Mucosa of descending colon (tissue), 3 donors: ENCODE measurements around the gene TDRD1. TPM values are rescaled to one million over a fixed set of nuclear protein-coding genes. Genes with fewer than 3 reads are reported as not detected.

Experiments
- ATAC-seq: fragments of 200-7000 bp; cut with Tn5 transposase; one replicate; pipeline ENCODE4 v1.9.1; 2020; ENCODE audit warnings: mild to moderate bottlenecking, moderate library complexity
- DNase-seq, 3 donors: peaks; one replicate each; pipeline ENCODE4 v3.0.0-alpha.2; 2020
- H3K36me3 ChIP-seq: fragments of 200-600 bp; one replicate; pipeline ENCODE4 v1.8.0; 2021; ENCODE audit warnings: low read depth, mild to moderate bottlenecking
- H3K4me1 ChIP-seq: fragments of 200-600 bp; one replicate; pipeline ENCODE4 v1.8.0; 2021; ENCODE audit warnings: low read depth, mild to moderate bottlenecking
- H3K4me3 ChIP-seq: fragments of 200-600 bp; one replicate; pipeline ENCODE4 v1.8.0; 2021; ENCODE audit warnings: mild to moderate bottlenecking
- H3K9me3 ChIP-seq: fragments of 200-600 bp; one replicate; pipeline ENCODE4 v1.8.0; 2021; ENCODE audit warnings: mild to moderate bottlenecking
- intact Hi-C, 2 donors: fragments of 100-400 bp; cut with DNase I in 1 of 2; cut with micrococcal nuclease in 1 of 2; formaldehyde crosslinking; loops; one replicate each; pipeline versions ENCODE4 v1.11.0 to v1.11.1; 2022; cut with DNase I, micrococcal nuclease
- total RNA-seq, 3 donors: library from RNA; stranded (reverse); fragmentation: NEBNext Ultra II Directional in 2 of 3; extraction: Animal tissue kit (Norgen Biotek cat#: 25700) in 2 of 3; gene quantifications; one replicate each; pipeline versions ENCODE4 v1.2.1 to v1.2.4, GENCODE V29; 2021 to 2023
- TF ChIP-seq, protein P1 (sequence below): fragments of 200-600 bp; IDR thresholded peaks from one replicate; pipeline ENCODE4 v1.8.0; 2022; ENCODE audit warnings: antibody characterized with exemption, mild to moderate bottlenecking
- donor health status: DM: no; HTN: no; CAD: no; lungs with moderate emphysema.
- donor health status: DM: no; HTN: no; CAD: no.
- donor health status: DM: no; HTN: yes; CAD: no.

Gene TDRD1
- total RNA-seq, 3 donors from 2014 or later: 0.06 to 1.7 (median 0.09) TPM

DNA sequence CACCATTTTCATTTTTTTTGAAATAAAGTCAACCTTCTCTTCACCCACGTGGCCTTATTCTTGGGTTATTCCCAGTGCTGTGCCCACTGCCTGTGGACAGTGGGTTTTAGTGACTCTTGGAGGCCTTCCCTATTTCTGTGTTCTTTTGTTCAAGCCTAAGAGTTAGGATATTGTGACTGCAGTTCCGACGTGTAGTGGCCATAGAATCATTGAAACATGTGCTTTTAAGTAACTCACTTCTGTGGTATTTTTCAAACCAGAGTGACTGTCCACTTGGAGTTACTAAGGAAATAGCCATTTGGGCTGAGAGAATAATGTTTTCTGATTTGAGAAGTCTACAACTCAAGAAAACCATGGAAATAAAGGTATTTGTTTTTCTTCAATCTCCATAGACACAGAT lies 23.7 kb downstream of the TDRD1 start:
- H3K9me3 ChIP-seq: no peaks in the 10 kb centered on the region
- TF ChIP-seq, protein P1, sequence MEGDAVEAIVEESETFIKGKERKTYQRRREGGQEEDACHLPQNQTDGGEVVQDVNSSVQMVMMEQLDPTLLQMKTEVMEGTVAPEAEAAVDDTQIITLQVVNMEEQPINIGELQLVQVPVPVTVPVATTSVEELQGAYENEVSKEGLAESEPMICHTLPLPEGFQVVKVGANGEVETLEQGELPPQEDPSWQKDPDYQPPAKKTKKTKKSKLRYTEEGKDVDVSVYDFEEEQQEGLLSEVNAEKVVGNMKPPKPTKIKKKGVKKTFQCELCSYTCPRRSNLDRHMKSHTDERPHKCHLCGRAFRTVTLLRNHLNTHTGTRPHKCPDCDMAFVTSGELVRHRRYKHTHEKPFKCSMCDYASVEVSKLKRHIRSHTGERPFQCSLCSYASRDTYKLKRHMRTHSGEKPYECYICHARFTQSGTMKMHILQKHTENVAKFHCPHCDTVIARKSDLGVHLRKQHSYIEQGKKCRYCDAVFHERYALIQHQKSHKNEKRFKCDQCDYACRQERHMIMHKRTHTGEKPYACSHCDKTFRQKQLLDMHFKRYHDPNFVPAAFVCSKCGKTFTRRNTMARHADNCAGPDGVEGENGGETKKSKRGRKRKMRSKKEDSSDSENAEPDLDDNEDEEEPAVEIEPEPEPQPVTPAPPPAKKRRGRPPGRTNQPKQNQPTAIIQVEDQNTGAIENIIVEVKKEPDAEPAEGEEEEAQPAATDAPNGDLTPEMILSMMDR: no peak
- no peaks in the 10 kb centered on the region for H3K36me3 ChIP-seq
- DNase-seq (no peak), ATAC-seq (no peak)
- intact Hi-C loops: no loop called here
- no peaks in the 10 kb centered on the region for H3K4me1 ChIP-seq
- no peak overlapping the region for H3K4me3 ChIP-seq

DNA sequence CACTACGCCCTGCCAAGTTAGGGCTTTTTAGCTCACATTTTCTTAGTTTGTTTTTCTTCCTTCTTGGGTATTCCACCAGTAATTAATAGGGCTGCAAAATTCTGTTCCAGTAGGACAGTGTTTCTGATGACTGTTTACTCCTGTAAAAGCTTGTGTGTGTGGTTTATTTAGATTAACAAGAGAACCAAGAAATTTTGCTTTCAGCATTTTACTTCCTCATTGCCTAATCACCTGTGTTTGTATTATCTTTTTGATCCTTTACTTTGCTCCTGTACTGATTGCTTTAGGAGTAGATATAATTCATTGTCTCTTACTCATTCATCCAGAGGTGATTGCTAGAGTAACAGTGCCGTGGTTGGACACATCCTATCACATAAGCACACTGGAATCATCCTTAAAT lies 27.7 kb downstream of the TDRD1 start:
- no peaks in the 10 kb centered on the region for H3K4me1 ChIP-seq
- H3K9me3 ChIP-seq: no peaks in the 10 kb centered on the region
- ATAC-seq (peak; percentile 54), DNase-seq (no peak)
- H3K4me3 ChIP-seq: no peak overlapping the region
- TF ChIP-seq, protein P1: no peak
- intact Hi-C loops: no loop called here
- H3K36me3 ChIP-seq: no peaks in the 10 kb centered on the region

DNA sequence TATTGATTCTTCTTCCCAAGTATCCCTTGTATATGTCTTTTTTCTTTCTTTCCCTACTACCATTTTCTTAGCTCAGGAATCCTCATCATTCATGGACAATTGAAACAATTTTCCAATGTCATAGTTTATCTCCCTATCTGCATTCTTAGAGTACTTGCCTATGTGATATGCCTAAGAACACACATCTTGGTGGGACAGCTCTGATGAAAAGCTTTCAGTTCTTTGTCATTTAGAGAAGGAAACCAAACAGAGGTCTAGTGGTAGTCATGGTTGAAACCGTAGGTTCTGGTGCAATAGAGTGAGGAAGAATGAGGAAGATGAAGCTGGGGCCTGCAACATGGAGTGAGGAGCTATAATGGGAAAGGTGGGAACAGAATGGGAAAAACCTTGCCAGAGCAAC lies 28.2 kb downstream of the TDRD1 start:
- TF ChIP-seq, protein P1: no peak
- no peak for DNase-seq
- no peak for ATAC-seq

DNA sequence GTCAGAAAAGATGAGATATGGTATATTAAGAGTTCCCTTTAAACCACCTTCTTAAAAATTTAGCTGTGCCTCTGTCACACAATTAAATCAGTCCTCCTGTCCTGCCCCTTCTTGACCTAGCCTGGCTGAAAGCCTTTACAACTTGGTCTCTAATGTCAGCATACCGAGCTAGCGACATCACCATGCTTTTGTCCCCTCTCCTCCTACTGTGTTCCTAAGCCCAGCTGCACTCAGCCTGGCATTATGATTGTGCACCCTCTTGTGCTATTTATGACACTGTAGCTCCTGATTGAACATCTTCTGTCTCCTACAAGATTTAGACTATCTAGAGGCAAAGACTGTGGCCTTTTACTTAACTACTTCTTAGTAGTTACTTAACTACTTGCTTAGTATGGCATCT lies 29.2 kb downstream of the TDRD1 start:
- H3K4me1 ChIP-seq: no peaks in the 10 kb centered on the region
- intact Hi-C loops: no loop called here
- ATAC-seq (no peak), DNase-seq (no peak)
- H3K36me3 ChIP-seq: no peaks in the 10 kb centered on the region
- H3K9me3 ChIP-seq: no peaks in the 10 kb centered on the region
- TF ChIP-seq, protein P1: no peak
- no peak overlapping the region for H3K4me3 ChIP-seq

More for the DNA sequence above, 28.2 kb downstream of the TDRD1 start:
- Histone ChIP-seq H3K4me1 (no peaks in the 10 kb centered on the region), H3K4me3 (no peak overlapping the region), H3K36me3 (no peaks in the 10 kb centered on the region), H3K9me3 (no peaks in the 10 kb centered on the region)
- intact Hi-C loops: no loop called here

DNA sequence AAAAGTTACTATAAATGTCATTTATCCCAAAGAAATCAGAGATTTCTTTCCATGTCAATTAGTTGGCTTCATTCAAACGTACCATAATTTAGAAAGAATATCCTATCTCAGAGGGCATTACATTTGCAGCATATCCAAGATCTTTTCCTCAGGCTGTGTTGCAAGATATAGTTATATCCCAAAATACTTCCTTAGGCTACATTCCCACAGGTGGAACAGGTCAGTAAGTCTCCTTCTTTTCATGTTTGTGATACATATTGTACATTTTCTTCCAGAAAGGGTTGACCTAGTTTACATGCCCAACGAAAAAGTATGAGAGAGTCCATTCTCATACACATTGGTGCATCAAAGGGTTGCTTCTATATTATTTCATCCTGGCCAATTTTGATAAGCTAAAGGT lies 33.0 kb downstream of the TDRD1 start:
- DNase-seq (no peak), ATAC-seq (no peak)
- intact Hi-C loops: no loop called here
- TF ChIP-seq, protein P1: no peak
- Histone ChIP-seq H3K4me3 (no peak overlapping the region), H3K9me3 (no peaks in the 10 kb centered on the region), H3K36me3 (no peaks in the 10 kb centered on the region), H3K4me1 (no peaks in the 10 kb centered on the region)

DNA sequence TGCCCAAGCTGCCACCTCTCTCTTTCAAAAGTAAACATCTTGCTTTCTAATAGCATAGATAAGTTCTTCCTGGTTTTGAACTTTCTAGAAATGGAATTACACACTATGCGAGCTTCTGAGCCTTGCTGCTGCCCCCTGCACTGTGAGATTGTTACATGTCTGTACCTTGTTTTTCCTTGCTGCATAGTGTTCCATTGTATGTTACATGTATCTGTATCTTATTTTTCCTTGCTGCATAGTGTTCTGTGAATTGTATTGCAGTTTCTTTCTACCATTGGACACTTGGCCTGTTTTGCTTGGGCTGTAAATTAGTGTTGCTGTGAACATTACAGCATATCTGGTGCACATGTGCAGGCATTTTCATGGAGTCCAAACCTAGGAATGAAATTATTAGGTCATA lies 35.9 kb downstream of the TDRD1 start:
- Histone ChIP-seq H3K4me3 (no peak overlapping the region), H3K9me3 (no peaks in the 10 kb centered on the region), H3K4me1 (no peaks in the 10 kb centered on the region), H3K36me3 (no peaks in the 10 kb centered on the region)
- DNase-seq: no peak
- ATAC-seq: no peak
- intact Hi-C loops: no loop called here
- TF ChIP-seq, protein P1: no peak
